Panc1 (cell line): Measurements from ENCODE around the gene GRIK3. TPM values are rescaled to one million over a fixed set of nuclear protein-coding genes. Genes with fewer than 3 reads are reported as not detected.

Experiments
- ATAC-seq: fragments of 200-7000 bp; cut with Tn5 transposase; 2 replicates; pipeline ENCODE4 v1.9.1; 2020; ENCODE audit warnings: mild to moderate bottlenecking, moderate library complexity
- BruUV-seq: library from RNA; stranded (reverse); fragments of 400-500 nt; replicated peaks from 2 replicates; lab custom pipeline; 2021; lab: Mats Ljungman, UMichigan
- CTCF ChIA-PET: fragments of 300-600 bp; sonication (Branson Sonifier 250); formaldehyde crosslinking; loops from one replicate; lab custom pipeline; 2022; ENCODE audit warnings: antibody characterized with exemption; lab: Charles Lee
- POLR2A ChIA-PET: fragments of 300-600 bp; sonication (Branson Sonifier 250); formaldehyde crosslinking; loops from one replicate; lab custom pipeline; 2022; ENCODE audit warnings: antibody characterized with exemption; lab: Charles Lee
- DNase-seq: peaks from one replicate; pipeline ENCODE4 v3.0.0-alpha.2; 2010; ENCODE audit warnings: low read depth, low spot score
- H3K27ac ChIP-seq: 2 replicates; pipeline ENCODE4 v1.5.1; 2011; ENCODE audit warnings: mild to moderate bottlenecking, low read length, inconsistent platforms
- H3K27me3 ChIP-seq: fragments of 200-500 bp; sonication (Bioruptor generic); 2 replicates; pipeline ENCODE4 v1.6.0; 2014; ENCODE audit warnings: low read length, inconsistent platforms; ENCODE audit not compliant: control insufficient read depth, insufficient read depth
- H3K36me3 ChIP-seq: fragments of 200-500 bp; sonication (Bioruptor generic); 2 replicates; pipeline ENCODE4 v1.5.1; 2014; ENCODE audit warnings: inconsistent platforms, mild to moderate bottlenecking, low read length, moderate library complexity; ENCODE audit not compliant: control insufficient read depth, insufficient read depth
- H3K4me1 ChIP-seq: 2 replicates; pipeline ENCODE4 v1.5.1; 2011; ENCODE audit warnings: inconsistent platforms, mild to moderate bottlenecking, low read length, moderate library complexity; ENCODE audit not compliant: control insufficient read depth, insufficient read depth
- H3K4me3 ChIP-seq, 2 experiments: 2 replicates each; pipeline ENCODE4 v1.5.1; 2011 to 2012; ENCODE audit warnings: low read depth in 2 of 2, low read length in 2 of 2, mild to moderate bottlenecking in 2 of 2, inconsistent platforms in 1 of 2, moderate library complexity in 1 of 2
- H3K9me3 ChIP-seq: fragments of 200-500 bp; sonication (Bioruptor generic); 2 replicates; pipeline ENCODE4 v1.5.1; 2014; ENCODE audit warnings: low read depth, mild to moderate bottlenecking, inconsistent platforms, low read length, moderate library complexity; ENCODE audit not compliant: control insufficient read depth, insufficient read depth
- POLR2AphosphoS5 ChIP-seq: IDR thresholded peaks from 2 replicates; pipeline ENCODE4 v1.6.1; 2012; ENCODE audit warnings: mild to moderate bottlenecking, low read depth, low read length, moderate library complexity
- SIN3A ChIP-seq: IDR thresholded peaks from 2 replicates; pipeline ENCODE4 v1.6.1; 2012; ENCODE audit warnings: low read depth, mild to moderate bottlenecking, low read length, moderate library complexity, borderline replicate concordance; ENCODE audit not compliant: insufficient read depth
- TCF7L2 ChIP-seq: IDR thresholded peaks from 2 replicates; pipeline ENCODE4 v1.6.1; 2011; ENCODE audit warnings: mild to moderate bottlenecking, low read depth, low read length, inconsistent platforms
- in situ Hi-C: cut with HindIII; loops from 2 replicates; pipeline ENCODE4 v1.10.0; 2016; ENCODE audit warnings: low sequenced_read_pairs, low pct_unique_long_range_greater_than_20kb
- intact Hi-C: fragments of 100-400 bp; cut with micrococcal nuclease; formaldehyde crosslinking; loops from one replicate; pipeline ENCODE4 v1.10.0; 2022; ENCODE audit not compliant: unreplicated experiment
- total RNA-seq: library from RNA; stranded (reverse); gene quantifications from one replicate; pipeline ENCODE4 v1.2.1, GENCODE V29; 2021; ENCODE audit not compliant: unreplicated experiment
- TF ChIP-seq, protein P1 (sequence below): fragments of 450-650 bp; IDR thresholded peaks from 2 replicates; pipeline ENCODE4 v1.5.1; 2017; ENCODE audit warnings: mild to moderate bottlenecking
- TF ChIP-seq, protein P2 (sequence below), 2 experiments: IDR thresholded peaks; 2 replicates each; pipeline ENCODE4 v1.6.1; 2011 to 2012; ENCODE audit warnings: low read depth in 2 of 2, control low read depth in 1 of 2, low read length in 1 of 2, mild to moderate bottlenecking in 1 of 2, moderate library complexity in 1 of 2; ENCODE audit not compliant: insufficient read depth in 1 of 2

The GRIK3 gene
- total RNA-seq, 1 experiment from 2014 or later, result not detected

DNA sequence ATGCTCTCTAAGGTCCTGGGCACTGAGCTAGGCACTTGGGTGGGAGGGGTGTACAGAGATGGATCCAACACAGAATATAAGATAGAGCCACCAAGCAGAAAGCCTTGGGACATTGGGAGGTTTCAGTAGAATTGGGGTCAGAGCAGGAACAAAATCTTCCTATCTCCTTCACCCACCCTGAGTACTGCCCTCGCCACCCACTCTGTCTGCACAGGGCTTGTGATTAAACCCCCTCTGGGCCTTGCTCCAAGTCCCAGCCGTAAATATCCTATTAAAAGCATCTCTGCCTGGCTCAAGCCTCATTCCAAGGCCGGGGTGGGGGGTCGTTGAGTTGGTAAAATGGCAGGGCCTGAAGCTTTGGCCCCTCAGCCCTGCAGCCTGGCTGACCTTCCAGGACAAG is 166.7 kb downstream of the GRIK3 start:
- POLR2A ChIA-PET, result no interaction called here
- peaks cover 2% of the 10 kb centered on the region; the same call in 1 of the 2 replicates for H3K27me3 ChIP-seq
- no peaks in the 10 kb centered on the region for H3K4me1 ChIP-seq
- TF ChIP-seq, protein P1, sequence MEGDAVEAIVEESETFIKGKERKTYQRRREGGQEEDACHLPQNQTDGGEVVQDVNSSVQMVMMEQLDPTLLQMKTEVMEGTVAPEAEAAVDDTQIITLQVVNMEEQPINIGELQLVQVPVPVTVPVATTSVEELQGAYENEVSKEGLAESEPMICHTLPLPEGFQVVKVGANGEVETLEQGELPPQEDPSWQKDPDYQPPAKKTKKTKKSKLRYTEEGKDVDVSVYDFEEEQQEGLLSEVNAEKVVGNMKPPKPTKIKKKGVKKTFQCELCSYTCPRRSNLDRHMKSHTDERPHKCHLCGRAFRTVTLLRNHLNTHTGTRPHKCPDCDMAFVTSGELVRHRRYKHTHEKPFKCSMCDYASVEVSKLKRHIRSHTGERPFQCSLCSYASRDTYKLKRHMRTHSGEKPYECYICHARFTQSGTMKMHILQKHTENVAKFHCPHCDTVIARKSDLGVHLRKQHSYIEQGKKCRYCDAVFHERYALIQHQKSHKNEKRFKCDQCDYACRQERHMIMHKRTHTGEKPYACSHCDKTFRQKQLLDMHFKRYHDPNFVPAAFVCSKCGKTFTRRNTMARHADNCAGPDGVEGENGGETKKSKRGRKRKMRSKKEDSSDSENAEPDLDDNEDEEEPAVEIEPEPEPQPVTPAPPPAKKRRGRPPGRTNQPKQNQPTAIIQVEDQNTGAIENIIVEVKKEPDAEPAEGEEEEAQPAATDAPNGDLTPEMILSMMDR, result no peak
- TF ChIP-seq, protein P2, sequence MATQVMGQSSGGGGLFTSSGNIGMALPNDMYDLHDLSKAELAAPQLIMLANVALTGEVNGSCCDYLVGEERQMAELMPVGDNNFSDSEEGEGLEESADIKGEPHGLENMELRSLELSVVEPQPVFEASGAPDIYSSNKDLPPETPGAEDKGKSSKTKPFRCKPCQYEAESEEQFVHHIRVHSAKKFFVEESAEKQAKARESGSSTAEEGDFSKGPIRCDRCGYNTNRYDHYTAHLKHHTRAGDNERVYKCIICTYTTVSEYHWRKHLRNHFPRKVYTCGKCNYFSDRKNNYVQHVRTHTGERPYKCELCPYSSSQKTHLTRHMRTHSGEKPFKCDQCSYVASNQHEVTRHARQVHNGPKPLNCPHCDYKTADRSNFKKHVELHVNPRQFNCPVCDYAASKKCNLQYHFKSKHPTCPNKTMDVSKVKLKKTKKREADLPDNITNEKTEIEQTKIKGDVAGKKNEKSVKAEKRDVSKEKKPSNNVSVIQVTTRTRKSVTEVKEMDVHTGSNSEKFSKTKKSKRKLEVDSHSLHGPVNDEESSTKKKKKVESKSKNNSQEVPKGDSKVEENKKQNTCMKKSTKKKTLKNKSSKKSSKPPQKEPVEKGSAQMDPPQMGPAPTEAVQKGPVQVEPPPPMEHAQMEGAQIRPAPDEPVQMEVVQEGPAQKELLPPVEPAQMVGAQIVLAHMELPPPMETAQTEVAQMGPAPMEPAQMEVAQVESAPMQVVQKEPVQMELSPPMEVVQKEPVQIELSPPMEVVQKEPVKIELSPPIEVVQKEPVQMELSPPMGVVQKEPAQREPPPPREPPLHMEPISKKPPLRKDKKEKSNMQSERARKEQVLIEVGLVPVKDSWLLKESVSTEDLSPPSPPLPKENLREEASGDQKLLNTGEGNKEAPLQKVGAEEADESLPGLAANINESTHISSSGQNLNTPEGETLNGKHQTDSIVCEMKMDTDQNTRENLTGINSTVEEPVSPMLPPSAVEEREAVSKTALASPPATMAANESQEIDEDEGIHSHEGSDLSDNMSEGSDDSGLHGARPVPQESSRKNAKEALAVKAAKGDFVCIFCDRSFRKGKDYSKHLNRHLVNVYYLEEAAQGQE (IDR thresholded peaks at IDR 0.05; ENCODE audit: insufficient read depth in 1 of 2, low read depth in 2 of 2, low read length in 1 of 2), result no peak
- TF ChIP-seq SIN3A (no peak), TCF7L2 (no peak), POLR2AphosphoS5 (no peak)
- no peak overlapping the region for H3K27ac ChIP-seq
- no peaks in the 10 kb centered on the region for H3K36me3 ChIP-seq
- no peaks in the 10 kb centered on the region for H3K9me3 ChIP-seq
- in situ Hi-C loops, result no loop called here
- no TSS peak for BruUV-seq
- CTCF ChIA-PET, result no interaction called here
- H3K4me3 ChIP-seq, result no peak overlapping the region
- ATAC-seq (no peak), DNase-seq (no peak)
- intact Hi-C loops, result no loop called here

DNA sequence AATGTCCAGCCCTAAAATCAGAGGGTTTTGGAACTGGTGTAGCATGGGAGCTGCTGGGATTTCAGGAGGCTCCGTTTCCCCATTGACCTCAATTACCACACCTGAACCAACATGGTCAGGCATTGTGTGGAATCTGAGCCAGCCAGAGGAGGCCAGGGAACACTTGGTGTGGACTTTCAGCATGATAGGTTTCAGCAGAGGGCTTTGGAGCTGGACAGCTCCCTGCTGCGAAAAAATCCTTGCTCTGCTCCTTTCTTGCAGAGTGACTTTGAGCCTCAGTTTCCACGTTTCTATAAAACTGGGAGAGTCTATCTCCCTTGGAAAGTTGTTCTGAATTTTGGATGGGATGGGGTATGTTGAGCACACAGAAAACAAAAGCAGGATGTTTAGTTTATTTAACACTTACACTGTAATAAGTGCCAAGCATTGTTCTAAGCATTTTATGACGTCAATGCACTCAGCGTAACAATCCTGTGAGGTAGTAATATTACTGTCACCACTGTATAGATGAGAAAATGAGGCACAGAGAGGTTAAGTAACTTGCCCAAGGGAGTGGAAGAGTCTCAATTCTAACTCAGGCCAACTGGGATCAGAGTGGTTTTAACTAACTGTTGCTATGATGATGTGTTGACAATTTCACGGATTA is 168.0 kb downstream of the GRIK3 start:
- CTCF ChIA-PET, result no interaction called here
- Histone ChIP-seq H3K9me3 (no peaks in the 10 kb centered on the region), H3K27me3 (peaks cover 6% of the 10 kb centered on the region), H3K4me3 (no peak overlapping the region), H3K4me1 (no peaks in the 10 kb centered on the region), H3K27ac (no peak overlapping the region), H3K36me3 (no peaks in the 10 kb centered on the region)
- POLR2A ChIA-PET, result no interaction called here
- intact Hi-C loops (no loop called here), in situ Hi-C loops (no loop called here)
- no peak for TF ChIP-seq SIN3A
- TF ChIP-seq, protein P2 (IDR thresholded peaks at IDR 0.05; ENCODE audit: insufficient read depth in 1 of 2, low read depth in 2 of 2, low read length in 1 of 2), result peak; percentile 72 to 85
- BruUV-seq, result no TSS peak
- ATAC-seq (no peak), DNase-seq (no peak)
